Rectal smooth muscle tissue (tissue), 1 donor: ENCODE data around the gene CDC23.
"Not testable (repeated sequence)": the region's sequence is repeated elsewhere in the genome, so short reads cannot be mapped to it uniquely, and the experiment has no call there.

ENCODE experiments used
- H3K27ac ChIP-seq: one replicate; pipeline ENCODE4 v1.7.0; 2013; ENCODE audit warnings: low read depth, low read length, inconsistent platforms
- H3K27me3 ChIP-seq: one replicate; pipeline ENCODE4 v1.7.0; 2013; ENCODE audit warnings: low read length; ENCODE audit not compliant: control insufficient read depth, insufficient read depth
- H3K36me3 ChIP-seq: one replicate; pipeline ENCODE4 v1.7.0; 2013; ENCODE audit warnings: low read length; ENCODE audit not compliant: control insufficient read depth, insufficient read depth
- H3K4me1 ChIP-seq: one replicate; pipeline ENCODE4 v1.7.0; 2013; ENCODE audit warnings: low read length; ENCODE audit not compliant: control insufficient read depth, insufficient read depth
- H3K4me3 ChIP-seq: one replicate; pipeline ENCODE4 v1.7.0; 2013; ENCODE audit warnings: low read length
- H3K9ac ChIP-seq: one replicate; pipeline ENCODE4 v1.7.0; 2013; ENCODE audit warnings: low read length

Gene CDC23, protein sequence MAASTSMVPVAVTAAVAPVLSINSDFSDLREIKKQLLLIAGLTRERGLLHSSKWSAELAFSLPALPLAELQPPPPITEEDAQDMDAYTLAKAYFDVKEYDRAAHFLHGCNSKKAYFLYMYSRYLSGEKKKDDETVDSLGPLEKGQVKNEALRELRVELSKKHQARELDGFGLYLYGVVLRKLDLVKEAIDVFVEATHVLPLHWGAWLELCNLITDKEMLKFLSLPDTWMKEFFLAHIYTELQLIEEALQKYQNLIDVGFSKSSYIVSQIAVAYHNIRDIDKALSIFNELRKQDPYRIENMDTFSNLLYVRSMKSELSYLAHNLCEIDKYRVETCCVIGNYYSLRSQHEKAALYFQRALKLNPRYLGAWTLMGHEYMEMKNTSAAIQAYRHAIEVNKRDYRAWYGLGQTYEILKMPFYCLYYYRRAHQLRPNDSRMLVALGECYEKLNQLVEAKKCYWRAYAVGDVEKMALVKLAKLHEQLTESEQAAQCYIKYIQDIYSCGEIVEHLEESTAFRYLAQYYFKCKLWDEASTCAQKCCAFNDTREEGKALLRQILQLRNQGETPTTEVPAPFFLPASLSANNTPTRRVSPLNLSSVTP

DNA sequence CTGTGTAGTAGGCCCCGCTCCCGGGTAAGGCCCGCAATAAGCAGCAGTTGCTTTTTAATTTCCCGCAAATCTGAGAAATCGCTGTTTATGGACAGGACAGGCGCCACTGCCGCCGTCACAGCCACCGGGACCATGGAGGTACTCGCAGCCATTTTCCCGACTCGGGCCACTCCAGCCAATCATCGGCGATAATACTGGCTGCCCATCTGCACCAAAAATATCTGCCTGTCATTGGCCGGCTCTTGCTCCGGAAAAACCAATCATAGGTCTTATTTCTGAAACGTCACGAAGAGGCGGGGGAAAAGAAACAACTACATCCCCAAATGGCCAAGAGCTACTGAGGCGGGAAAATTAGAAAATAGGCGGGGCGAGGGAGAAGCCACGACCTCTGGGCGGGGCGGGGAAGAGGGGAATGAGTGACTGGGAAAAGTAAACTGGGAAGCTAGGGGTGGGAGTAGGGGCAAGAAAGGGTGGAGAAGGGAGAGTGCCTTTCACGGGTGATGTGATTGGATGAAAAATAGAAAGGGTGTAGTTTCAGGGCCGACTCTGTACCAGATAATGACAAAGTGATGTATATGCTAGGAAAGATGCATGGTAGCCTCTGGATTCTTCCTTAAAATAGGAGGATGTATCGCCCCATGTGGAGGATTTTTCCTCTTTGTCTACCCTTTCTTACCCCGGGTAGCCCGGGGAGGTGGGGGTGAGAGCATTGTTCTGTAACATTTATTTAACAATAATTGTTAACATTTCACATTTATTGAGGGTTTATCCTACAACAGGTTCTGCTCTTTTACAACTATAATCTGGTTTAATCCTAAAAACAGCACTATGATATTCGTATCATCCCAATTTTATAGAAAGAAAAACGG lies at the start of gene CDC23:
CDC23 (minus strand) TSS at position 163 of the 869 bp plus-strand sequence; CDS start at position 152, 11 bp downstream.
- Histone ChIP-seq H3K4me1 (peaks cover 3% of the 10 kb centered on the region), H3K27ac (peak within 1 kb of the TSS; percentile 86), H3K4me3 (peak within 1 kb of the TSS; percentile 100), H3K9ac (peak within 1 kb of the TSS; percentile 92), H3K27me3 (no peaks in the 10 kb centered on the region), H3K36me3 (no peaks in the 10 kb centered on the region)

DNA sequence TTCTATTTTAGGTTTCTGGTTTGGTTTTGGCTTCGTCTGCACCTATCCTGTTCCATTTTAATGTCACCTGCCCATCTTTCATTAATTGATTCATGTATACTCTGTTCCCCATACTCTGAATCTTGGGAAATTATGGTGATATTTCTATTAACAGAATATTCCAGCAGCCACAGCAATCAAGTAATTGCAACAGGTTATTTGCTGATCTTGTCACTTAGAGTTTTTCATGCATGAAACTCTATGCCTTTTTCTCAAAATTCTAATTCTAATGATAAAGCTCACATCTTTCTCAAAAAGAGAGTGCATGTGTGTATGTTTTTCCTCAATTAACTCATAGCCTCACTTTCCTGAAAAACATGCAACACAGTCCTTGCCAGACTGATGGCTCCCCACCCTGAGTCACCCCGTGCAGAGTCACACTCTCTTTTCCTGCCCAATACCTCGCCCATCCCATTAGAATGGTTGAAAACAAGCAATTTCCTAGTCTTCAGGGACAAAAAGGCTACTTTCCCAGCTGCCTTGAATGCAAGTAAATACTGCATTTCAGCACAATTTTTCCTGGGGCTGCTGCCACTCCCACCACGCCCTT lies 45.7 kb upstream of the CDC23 start:
- H3K4me1 ChIP-seq = no peaks in the 10 kb centered on the region
- H3K4me3 ChIP-seq = no peak overlapping the region
- no peaks in the 10 kb centered on the region for H3K36me3 ChIP-seq
- H3K9ac ChIP-seq = no peak overlapping the region
- no peak overlapping the region for H3K27ac ChIP-seq
- no peaks in the 10 kb centered on the region for H3K27me3 ChIP-seq

DNA sequence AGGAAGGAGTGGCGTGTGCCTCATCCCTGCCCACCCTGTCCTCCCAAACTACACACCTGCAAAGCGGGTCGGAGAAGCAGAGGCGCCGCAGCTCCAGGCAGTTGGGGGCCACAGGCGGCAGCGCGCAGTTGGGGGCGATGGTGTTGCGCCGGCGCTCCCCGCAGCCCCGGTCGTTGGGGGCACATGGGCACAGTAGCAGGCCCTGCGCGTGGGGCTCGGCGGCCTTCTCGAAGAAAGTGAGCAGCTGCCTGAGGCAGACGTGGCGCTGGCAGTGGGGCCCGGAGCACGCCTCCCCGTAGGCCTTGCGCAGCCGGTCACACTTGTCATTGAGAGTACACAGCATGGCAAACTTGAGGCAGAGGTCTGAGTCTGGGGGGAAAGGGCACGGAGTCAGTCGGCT lies 44.5 kb upstream of the CDC23 start:
- no peaks in the 10 kb centered on the region for H3K36me3 ChIP-seq
- H3K27ac ChIP-seq = no peak overlapping the region
- no peaks in the 10 kb centered on the region for H3K27me3 ChIP-seq
- no peak overlapping the region for H3K4me3 ChIP-seq
- H3K4me1 ChIP-seq = no peaks in the 10 kb centered on the region
- no peak overlapping the region for H3K9ac ChIP-seq

DNA sequence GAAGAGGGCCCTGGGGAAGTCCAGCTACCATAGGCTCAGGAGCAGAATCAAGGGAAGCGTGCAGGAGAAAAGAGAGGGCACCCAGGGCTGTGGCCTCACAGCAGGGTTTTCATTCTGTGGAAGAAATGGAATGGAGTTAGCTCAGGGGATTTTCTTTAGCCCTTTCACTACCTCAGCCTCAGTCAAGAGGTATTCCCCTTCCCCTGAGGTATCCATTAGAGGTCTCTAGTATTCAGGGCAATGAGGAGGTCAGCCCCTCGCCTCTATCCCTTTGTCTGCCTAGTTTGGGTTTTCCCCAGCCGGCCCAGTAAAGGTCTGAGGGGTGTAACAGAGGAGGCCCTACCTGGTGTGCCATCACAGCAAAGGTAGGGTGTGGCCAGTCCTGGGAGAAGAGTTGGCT lies 39.8 kb upstream of the CDC23 start:
- no peaks in the 10 kb centered on the region for H3K27me3 ChIP-seq
- H3K9ac ChIP-seq = no peak overlapping the region
- H3K4me3 ChIP-seq = no peak overlapping the region
- H3K4me1 ChIP-seq = no peaks in the 10 kb centered on the region
- no peak overlapping the region for H3K27ac ChIP-seq
- H3K36me3 ChIP-seq = no peaks in the 10 kb centered on the region

DNA sequence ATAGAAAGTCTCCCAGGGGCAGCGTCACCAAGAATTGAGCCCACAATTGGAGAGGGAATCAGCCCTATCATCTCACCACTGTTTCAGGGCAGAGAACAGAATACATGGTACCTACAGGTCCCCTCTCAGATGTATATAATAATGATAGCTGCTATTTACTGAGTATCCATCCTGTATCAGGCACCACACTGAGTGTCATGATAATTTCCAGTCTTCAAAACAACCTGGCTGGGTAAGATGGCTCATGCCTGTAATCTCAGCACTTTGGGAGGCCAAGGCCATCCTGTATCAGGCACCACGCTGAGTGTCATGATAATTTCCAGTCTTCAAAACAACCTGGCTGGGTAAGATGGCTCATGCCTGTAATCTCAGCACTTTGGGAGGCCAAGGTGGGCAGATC lies 34.7 kb upstream of the CDC23 start:
- not testable (repeated sequence) for H3K27me3 ChIP-seq, H3K4me1 ChIP-seq, H3K36me3 ChIP-seq, H3K27ac ChIP-seq, H3K4me3 ChIP-seq, H3K9ac ChIP-seq

DNA sequence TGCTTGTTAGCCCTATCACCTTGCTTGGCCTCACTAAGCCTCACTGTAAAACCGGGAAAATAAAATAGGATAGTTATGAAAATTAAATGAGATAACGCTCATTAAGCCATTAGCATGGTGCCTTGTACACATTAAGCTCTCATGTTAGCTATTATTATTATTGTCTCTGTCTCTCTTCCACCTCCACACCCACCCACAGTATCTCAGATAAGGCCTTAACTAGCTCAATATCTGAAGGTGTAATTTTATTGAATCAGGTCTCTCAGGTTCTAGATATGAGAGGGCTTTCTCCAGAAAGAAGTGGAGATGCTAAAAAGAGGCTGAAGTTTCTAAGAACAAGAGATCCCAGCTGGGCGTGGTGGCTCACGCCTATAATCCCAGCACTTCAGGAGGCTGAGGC lies 33.7 kb upstream of the CDC23 start:
- Histone ChIP-seq H3K4me1 (no peaks in the 10 kb centered on the region), H3K9ac (no peak overlapping the region), H3K27me3 (peaks cover 3% of the 10 kb centered on the region), H3K36me3 (no peaks in the 10 kb centered on the region), H3K4me3 (no peak overlapping the region), H3K27ac (no peak overlapping the region)

DNA sequence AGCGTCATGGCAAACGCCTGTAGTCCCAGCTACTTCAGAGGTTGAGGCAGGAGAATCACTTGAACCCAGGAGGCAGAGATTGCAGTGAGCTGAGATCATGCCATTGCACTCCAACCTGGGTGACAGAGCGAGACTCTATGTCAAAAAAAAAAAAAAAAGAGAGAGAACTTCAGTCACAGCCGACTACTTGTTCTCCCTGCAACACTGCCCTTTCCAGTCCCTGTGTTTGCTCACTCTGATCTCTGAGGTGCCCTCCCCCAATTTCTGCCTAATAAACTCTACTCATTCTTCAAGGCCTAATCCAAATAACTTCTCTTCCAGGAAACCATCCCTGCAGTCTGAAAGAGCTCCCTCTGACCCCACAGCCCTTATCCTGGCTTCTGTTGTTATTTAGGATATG lies 33.2 kb upstream of the CDC23 start:
- Histone ChIP-seq H3K27me3 (peaks cover 3% of the 10 kb centered on the region), H3K27ac (no peak overlapping the region), H3K9ac (no peak overlapping the region), H3K4me1 (no peaks in the 10 kb centered on the region), H3K4me3 (no peak overlapping the region), H3K36me3 (no peaks in the 10 kb centered on the region)

DNA sequence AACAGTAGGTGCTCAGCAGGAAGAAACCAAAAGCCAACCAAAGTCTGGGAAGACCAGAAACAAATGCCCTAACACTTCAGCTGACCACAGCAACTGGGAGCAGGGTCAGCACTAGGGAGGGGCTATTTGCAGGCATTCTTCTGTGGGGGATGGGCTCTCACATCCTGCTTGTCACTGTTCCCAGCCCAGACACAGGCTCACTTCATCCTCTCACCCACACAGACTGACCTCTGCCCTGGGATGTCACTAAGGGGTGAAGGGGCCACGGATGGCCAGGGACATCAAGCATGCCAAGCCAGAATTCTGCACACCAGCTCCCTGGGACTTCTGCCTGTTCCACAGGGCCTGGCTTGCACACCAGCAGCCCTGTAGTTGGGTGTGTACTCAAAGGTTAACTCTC lies 32.6 kb upstream of the CDC23 start:
- Histone ChIP-seq H3K9ac (no peak overlapping the region), H3K4me1 (no peaks in the 10 kb centered on the region), H3K36me3 (no peaks in the 10 kb centered on the region), H3K27ac (no peak overlapping the region), H3K4me3 (no peak overlapping the region), H3K27me3 (peaks cover 3% of the 10 kb centered on the region)

DNA sequence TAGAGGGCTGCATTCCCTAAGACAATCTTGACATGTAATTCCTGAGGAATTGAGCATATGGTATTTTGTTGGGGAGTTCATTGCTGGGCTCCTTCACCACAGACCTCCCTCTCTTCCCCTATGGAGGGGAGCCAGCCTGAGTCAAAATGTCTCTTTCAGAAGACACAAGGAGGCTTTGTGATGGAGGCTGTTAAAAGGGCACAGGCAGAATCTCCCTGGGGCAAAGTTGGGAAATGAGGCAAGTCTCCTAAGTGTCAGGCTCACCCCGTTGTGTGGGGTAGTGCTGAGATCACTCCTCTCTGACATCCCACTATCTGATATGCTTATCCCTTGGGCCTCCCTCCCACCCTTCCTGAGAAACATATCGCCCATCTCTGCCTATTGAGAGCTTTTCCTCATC lies 30.7 kb upstream of the CDC23 start:
- Histone ChIP-seq H3K4me3 (no peak overlapping the region), H3K27me3 (peaks cover 3% of the 10 kb centered on the region), H3K27ac (no peak overlapping the region)

DNA sequence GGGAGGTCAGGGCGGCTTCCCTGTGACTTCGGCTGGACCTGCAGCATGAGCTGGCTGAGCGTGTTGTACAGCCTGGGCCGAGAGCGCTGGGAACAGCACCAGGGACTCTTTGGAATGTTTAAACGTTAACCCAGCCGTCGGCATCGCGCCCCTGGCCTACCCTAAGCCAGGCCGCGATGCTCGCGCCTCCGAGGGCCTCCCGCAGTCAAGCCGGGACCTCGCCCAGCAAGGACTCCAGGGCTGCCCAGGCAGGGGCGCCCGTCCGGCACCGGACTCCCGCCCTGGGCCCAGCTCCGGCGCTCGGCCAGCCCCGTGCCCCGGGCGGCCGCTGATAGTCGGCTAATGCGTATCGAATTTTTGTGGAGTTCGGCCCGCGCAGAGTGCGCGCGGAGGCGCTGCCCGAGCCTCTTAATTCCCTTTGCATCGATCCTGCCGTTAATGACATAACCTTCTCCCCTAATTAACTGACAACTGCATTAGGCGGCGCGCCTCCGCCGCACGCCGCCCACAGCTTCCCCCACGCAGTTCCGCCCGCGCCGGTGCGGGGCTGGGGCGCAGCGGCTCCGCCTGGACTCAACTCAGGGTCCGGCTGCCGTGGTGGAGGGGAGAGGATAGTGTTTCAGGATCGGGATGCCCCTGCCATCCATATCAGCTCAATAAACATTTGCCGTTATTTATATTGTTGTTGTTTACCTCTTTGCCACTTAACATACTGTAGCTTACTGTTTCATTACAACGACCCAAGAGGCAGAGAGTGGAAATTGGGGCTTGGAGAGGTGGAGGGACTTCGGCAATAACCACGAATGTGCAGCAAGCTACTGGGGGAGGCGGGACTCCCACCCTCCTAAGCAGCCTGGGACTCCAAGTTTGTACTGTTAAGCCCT lies 28.8 kb upstream of the CDC23 start:
- Histone ChIP-seq H3K4me3 (peak overlapping the region; percentile 63), H3K9ac (peak overlapping the region; percentile 10), H3K27ac (peak overlapping the region; percentile 33), H3K36me3 (no peaks in the 10 kb centered on the region), H3K27me3 (peaks cover 3% of the 10 kb centered on the region), H3K4me1 (no peaks in the 10 kb centered on the region)

More for the DNA sequence above, 30.7 kb upstream of the CDC23 start:
- H3K36me3 ChIP-seq = no peaks in the 10 kb centered on the region
- no peaks in the 10 kb centered on the region for H3K4me1 ChIP-seq
- H3K9ac ChIP-seq = no peak overlapping the region

DNA sequence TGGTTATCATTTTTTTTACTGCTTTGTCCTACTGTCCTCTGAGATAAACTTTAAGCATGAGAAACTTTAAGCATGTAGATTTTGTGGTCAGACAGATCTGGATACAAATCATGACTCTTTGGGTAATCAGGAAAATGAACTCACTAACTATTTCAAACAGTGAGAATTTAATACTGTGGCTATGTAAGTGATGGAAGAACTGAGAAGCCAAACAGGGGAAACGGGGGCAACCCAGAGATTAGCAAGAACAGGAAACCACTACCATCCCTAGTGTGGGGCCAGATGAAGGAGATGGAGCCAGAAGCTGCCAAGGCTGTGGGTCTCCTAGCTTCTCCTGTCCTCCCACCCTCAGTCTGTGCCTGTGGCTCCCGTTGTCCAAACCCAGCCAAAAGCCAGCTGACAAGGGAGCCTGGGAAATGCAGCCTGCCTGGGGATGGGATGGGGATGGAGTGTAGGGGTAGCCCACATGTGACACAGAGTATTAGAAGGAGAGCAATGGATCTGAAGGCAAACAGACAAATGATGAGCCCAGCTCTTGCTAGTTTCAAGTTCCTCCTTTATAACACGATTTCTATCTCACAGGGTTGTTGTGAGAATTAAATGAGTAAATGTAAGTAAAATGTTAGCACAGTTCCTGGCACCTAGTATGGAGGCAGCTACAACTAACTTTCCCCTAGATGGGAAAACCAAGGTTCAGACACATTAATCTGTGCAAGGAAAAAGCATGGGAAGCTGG lies 27.7 kb upstream of the CDC23 start:
- H3K4me1 ChIP-seq = no peaks in the 10 kb centered on the region
- peaks cover 3% of the 10 kb centered on the region for H3K27me3 ChIP-seq
- H3K9ac ChIP-seq = no peak overlapping the region
- no peak overlapping the region for H3K4me3 ChIP-seq
- H3K36me3 ChIP-seq = no peaks in the 10 kb centered on the region
- no peak overlapping the region for H3K27ac ChIP-seq
